RWPE1 (cell line): Measurements from ENCODE around the gene LRRN2.

Experiments used
- CTCF ChIA-PET: fragments of 350-600 bp; sonication (Branson Sonifier 250); formaldehyde crosslinking; extraction: SDS; loops from one replicate; lab custom pipeline; 2021; lab: Yijun Ruan, JAX
- POLR2A ChIA-PET: fragments of 400-600 bp; formaldehyde crosslinking; extraction: SDS; loops from one replicate; lab custom pipeline; 2020; ENCODE audit warnings: antibody characterized with exemption; ENCODE audit not compliant: low non-redundant PET; lab: Yijun Ruan, JAX
- DNase-seq: peaks from one replicate; pipeline ENCODE4 v3.0.0; 2012; ENCODE audit warnings: low spot score
- H3K27ac ChIP-seq: fragments of 450-650 bp; 2 replicates; pipeline ENCODE4 v1.5.1; 2017
- CTCF ChIP-seq: fragments of 450-650 bp; conservative IDR thresholded peaks from 2 replicates; pipeline ENCODE4 v1.5.1; 2017; ENCODE audit warnings: low read depth, mild to moderate bottlenecking

The LRRN2 gene

DNA sequence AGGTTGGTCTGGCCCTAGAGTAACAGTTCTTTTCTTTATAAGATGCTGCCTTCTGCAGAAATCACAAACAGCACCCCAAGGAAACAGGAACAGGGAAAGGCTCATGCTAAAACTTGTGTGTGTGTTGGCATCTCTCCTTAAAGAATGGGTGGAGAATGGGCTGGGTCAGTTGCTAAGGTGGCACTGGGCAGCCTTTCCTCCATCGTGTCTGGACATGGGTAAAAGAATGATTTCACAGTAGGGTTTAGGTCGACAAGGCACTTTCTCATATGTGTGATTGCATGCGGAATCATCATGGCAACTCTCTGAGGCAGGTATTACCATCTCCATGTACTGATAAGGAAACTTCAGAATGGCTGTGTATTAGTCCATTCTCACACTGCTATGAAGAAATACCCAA is 40.3 kb downstream of the LRRN2 start:
- H3K27ac ChIP-seq: no peak overlapping the region
- ChIA-PET CTCF (interaction anchor here (1.4 kb wide), 1 partner anchor 146 kb away, joined by 5 read pairs; no protein-coding TSS in a partner anchor), POLR2A (no interaction called here)
- no peak for DNase-seq
- no peak for TF ChIP-seq CTCF

DNA sequence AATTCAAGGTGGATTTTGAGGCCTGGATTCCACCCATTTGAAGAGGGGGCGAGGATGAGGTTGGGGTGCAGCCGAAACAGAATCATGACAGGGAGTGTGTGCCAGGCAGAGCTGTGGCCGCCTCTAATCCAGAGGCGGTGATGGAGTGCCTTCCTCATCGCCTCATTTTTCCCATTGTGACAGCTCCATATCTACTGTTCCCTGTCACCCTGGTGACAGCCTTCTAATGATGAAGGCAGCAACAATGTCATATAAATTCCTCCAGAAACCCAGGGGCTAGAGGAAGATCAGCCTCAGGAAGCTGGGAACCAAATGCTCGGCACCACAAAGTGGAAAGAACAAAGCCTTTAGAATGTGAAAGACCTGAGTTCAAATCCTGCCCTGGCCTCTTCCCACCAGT is 42.0 kb downstream of the LRRN2 start:
- no peak for TF ChIP-seq CTCF
- ChIA-PET POLR2A (no interaction called here), CTCF (interaction anchor here (1.8 kb wide), 1 partner anchor 164 kb away, joined by 8 read pairs; no protein-coding TSS in a partner anchor)
- no peak for DNase-seq
- H3K27ac ChIP-seq: no peak overlapping the region

GRCh38 chr1:204641936-204642335 is 43.6 kb downstream of the LRRN2 start:
- no peak overlapping the region for H3K27ac ChIP-seq
- CTCF ChIA-PET: interaction anchor here (0.7 to 1.8 kb wide), 3 partner anchors 15 to 165 kb away, joined by 4 to 8 read pairs (median 8); no protein-coding TSS in a partner anchor
- no peak for TF ChIP-seq CTCF
- DNase-seq: no peak
- POLR2A ChIA-PET: no interaction called here

DNA sequence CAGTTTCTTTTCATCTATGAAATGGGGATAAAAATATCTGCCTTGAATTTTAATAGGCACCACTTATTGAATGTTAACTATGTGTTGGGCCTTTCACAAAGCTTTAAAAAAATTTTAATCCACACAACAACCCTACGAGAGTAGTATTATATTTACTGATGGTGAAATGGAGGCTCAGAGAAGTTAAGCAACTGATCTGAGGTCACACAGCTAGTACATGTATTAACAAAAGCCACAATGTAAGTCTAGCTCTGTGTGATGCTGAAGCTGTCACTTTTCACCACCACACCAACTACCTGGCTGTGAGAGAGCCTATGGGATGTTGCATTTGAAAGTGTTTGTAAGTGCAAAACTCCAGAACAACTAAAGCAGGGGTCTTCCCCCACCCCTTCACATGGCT is 44.1 kb downstream of the LRRN2 start:
- POLR2A ChIA-PET: no interaction called here
- no peak for DNase-seq
- CTCF ChIA-PET: interaction anchor here (1.4 kb wide), 1 partner anchor 166 kb away, joined by 8 read pairs; no protein-coding TSS in a partner anchor
- H3K27ac ChIP-seq: no peak overlapping the region
- no peak for TF ChIP-seq CTCF

- POLR2A ChIA-PET: no interaction called here
- CTCF ChIA-PET: interaction anchor here (0.7 to 1.4 kb wide), 3 partner anchors 167 to 411 kb away, joined by 3 to 8 read pairs (median 5); no protein-coding TSS in a partner anchor
- no peak overlapping the region for H3K27ac ChIP-seq
- TF ChIP-seq CTCF: no peak
- no peak for DNase-seq
These were observed 45.0 kb downstream of the LRRN2 start for GRCh38 chr1:204640578-204640977.

GRCh38 chr1:204634260-204634910 is 51.2 kb downstream of the LRRN2 start:
- ChIA-PET CTCF (no interaction called here), POLR2A (no interaction called here)
- TF ChIP-seq CTCF: no peak
- DNase-seq: no peak
- H3K27ac ChIP-seq: no peak overlapping the region
